HG03095 (cell line): Measurements from ENCODE around the gene EFEMP2.
"Not testable (repeated sequence)": the region's sequence is repeated elsewhere in the genome, so short reads cannot be mapped to it uniquely, and the experiment has no call there.

Experiments used
- ATAC-seq: cut with Tn5 transposase; IDR thresholded peaks from one replicate; pipeline ENCODE4 v1.9.1; 2021; ENCODE audit warnings: moderate library complexity; ENCODE audit not compliant: unreplicated experiment

The EFEMP2 gene

DNA sequence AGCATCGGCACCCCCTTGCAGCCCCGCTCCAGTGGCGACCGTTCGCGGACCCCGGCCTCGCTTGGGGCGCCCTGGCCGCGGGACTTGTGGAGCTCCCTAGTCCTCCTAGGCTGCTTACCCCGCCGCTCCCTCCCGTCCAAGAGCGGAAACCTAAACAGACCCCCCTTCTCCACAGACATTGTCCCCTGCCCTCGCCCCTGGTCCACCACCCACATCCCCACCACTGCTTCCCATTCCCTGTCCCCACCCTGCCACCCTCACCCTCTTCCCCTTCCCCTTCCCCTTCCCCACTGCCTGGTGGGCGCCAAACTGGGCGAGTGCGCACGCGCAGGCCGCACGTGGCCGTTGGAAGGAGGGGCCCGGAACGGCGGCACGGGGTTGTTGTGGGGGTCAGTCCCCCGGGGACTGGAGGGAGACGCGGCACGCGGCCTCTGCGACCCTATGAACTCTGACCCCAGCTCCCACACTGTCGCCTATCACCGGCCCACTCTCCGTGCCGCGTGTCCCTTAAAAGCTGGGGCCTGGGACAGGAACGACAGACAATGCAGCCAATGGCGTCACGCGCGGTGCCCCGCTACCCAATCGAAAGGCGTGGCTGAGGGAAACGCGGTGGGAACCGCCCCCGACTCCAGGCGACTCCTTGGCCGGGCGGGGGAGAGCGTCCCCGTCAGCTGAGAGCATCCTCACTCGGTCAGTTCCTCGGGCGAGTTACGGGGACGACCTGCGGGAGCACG is 39.1 kb downstream of the EFEMP2 start, which contains the start of gene SNX32:
TSS of gene SNX32 (plus strand) at position 667 of the 734 bp plus-strand sequence. CDS start 103 bp downstream, outside the sequence.
- ATAC-seq = peak; percentile 85

DNA sequence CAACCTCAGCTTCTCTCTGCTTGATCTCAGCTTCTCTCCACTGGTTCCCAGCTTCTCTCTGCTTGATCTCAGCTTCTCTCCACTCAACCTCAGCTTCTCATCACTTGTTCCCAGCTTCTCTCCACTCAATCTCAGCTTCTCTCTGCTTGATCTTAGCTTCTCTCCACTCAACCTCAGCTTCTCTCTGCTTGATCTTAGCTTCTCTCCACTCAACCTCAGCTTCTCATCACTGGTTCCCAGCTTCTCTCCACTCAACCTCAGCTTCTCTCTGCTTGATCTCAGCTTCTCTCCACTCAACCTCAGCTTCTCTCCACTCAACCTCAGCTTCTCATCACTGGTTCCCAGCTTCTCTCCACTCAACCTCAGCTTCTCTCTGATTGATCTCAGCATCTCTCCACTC is 40.4 kb downstream of the EFEMP2 start:
- ATAC-seq = not testable (repeated sequence)

DNA sequence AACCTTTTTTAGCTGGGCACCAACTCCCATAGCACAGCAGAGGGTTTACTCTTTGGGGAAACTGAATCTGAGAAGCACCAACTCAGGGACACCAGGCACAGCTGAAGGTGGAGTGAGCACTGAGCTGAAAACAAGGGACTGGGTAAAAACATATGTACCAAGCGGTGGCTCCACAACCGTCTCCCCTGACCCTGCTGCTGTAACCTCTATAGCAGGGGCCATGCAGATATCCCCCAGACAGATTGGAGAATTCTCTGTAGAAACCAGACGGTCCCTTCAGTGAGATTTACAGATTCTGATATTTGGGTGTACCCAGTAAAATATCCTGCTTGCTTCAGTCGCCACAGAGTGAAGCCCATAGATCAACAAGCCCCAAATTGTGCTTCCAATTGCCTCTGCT is 43.1 kb downstream of the EFEMP2 start:
- no peak for ATAC-seq

DNA sequence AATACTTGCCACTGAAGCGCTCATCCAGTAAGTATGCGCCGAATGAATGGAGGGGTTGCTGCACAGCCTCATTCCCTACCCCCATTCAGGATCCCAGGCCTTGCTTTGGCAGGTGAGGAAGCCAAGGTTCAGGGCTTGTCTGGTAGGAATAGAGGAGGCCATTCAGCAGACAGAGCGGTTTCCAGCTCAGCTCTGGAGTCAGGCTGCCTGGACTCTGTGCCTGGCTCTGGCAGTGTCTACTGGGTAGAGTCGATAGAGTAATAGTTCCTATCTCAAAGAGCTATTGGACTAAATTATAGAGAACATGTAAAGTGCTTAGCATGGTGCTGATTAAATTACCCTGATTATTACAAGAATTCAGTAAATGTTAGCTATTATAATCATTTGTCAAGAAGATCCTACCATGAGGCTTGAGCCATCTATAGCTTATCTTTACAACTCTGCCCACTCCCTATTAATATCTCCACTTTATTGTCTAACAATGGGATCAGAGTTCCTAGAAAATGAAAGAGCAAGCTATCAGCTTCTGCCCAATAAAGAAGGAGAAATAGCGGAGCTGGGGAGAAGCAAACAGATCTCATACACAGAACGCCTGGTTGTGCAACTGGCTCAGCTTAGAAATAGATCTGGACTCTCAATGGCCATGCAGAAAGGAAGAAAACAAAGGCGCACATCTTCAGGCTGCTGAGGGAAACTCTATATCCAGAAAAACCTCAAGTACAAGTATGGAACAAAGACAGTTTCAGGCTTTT is 45.4 kb downstream of the EFEMP2 start:
- no peak for ATAC-seq

DNA sequence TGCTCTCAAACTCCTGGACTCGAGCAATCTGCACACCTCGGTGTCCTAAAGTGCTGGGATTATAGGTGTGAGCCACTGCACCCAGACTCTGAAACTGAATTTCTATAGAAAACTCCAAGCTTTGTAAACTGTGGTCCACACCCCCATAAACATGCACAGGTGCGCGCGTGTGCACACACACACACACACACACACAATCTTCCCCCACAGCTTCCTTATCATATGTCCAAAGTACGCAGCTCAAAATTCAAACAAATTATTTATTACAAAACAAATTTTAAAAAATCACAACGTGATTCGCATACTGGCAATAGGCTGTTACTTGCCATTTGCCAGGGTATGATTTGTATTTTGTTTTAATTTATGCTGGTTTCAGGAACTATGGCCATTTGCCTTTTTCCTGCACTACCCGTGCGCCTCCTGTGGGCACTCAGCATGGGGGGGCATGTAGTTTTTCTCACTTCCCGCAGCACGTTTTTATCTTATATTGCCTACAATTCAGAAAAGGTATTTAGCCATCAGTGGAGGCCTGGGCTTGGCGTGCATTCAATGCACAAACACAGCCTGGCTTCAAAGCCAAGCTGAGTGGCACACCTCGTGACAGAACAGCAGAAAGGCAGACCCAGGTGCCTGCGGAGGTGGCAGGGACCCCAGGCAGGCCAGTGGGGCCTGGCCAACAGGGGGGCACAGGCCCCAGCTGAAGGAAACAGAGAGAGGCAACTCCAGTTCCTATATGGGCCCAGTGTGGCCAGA is 49.6 kb downstream of the EFEMP2 start:
- no peak for ATAC-seq

DNA sequence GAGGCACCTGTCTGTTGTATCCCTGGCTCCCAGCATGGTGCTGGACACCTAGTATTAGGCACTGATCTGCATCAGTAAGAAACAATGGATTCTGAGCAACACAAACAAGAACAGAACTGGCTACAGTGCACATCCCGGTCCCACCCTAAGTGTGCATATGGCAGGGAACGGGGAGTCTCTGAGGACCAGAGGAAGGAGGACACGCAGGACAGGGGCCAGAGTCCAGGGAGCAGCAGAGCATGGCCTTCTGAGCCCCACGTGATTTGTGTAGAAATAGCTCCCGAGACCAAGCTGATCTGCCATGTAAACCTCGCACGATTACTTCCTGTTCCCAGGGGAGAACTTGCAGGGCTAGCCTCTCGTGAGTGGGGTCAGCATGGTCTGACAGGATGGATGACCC is 51.5 kb downstream of the EFEMP2 start:
- ATAC-seq = no peak

DNA sequence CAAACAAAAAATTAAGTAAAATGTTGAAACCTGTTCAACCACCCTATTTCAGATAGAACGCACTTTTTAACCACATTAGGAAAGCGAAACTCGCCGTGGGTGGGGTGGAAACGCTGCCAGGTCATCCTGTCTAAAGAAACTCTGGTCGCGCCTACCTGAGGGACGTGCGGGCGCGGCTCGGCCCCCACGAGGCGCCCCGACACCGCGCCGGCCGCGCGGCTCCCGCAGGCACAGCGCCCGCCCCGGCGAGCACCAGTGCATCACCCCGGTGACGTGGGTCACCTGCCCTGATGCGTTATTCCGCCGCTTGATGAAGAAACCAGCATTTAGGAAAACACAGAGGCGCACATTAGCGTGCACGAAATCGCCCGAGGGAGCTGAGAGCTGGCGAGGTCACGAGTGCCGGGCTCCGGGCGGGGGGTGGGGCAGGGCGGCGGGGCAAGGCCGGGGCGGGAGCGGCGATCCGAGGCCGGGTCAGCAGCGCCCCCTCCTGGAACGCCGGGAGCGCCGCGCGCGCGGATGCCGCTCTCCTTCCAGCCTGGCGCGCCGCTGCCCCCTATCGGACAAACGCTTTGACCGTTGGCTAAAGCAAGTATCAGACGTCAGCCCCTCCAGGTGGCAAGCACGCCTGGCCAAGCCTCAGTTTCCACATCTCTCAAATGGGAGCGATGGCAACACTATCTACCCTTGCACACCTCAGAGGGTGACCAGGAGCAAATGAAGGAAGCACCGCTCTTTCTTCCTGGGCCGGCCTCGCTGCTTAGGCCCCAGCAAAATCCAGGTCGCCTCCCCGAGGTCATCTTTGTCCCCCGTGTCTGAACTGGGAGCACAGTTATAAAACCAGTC is 54.5 kb downstream of the EFEMP2 start:
- ATAC-seq = no peak

DNA sequence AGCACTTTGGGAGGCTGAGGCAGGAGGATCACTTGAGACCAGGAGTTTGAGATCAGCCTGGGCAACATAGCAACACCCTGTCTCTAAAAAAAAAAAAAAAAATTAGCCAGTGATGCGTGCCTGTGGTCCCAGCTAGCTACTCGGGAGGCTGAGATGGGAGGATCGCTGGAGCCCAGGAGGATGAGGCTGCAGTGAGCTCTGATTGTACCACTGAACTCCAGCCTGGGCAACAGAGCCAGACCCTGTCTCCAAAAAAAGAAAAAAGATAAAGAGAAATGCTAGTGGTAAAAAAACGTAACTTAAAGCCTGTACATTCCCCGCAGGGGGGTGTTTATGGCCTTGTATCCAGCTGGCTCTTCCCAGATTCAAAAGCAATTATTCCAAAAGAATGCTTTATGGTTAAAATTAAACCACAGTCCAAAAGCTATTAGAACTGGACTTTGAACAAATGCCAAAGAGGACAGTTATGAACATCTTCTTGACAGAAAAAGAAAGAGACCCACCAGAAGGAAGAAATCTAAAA is 55.2 kb downstream of the EFEMP2 start:
- no peak for ATAC-seq

DNA sequence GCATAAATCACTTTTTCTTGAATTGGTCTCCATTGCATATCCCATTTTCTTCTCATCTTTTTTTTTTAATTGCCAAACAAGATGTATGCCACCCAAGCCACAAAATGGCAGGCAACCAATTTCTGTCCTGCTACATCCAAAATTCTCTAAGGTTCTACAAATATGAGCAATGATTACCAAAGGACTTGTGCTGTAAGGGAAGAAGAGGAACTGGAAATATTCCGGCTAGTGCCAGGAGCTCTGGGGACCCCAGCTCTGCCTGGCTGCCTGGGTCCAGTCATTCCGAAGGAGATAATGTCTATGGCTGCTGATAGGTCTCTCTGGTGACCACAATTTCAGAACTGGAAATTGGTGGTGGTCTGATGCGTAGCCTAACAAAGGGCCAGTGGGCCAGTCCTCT is 55.9 kb downstream of the EFEMP2 start:
- ATAC-seq = no peak
